BE2C (cell line): ENCODE results near the gene CNPY2.

Experiments
- DNase-seq: peaks from one replicate; pipeline ENCODE4 v3.0.0-alpha.2; 2020
- H3K27me3 ChIP-seq: fragments of 250-450 bp; sonication (Bioruptor Pico); 2 replicates; pipeline ENCODE4 v1.5.1; 2020; ENCODE audit warnings: mild to moderate bottlenecking
- H3K36me3 ChIP-seq: fragments of 250-450 bp; sonication (Bioruptor Pico); 2 replicates; pipeline ENCODE4 v1.5.1; 2020; ENCODE audit warnings: mild to moderate bottlenecking
- H3K4me1 ChIP-seq: fragments of 250-450 bp; sonication (Bioruptor Pico); 2 replicates; pipeline ENCODE4 v1.5.1; 2020
- H3K4me3 ChIP-seq: 2 replicates; pipeline ENCODE4 v1.5.1; 2011; ENCODE audit warnings: low read depth, low read length
- H3K9me3 ChIP-seq: fragments of 250-450 bp; sonication (Bioruptor Pico); 2 replicates; pipeline ENCODE4 v1.5.1; 2020
- CTCF ChIP-seq: IDR thresholded peaks from 2 replicates; pipeline ENCODE4 v1.5.1; 2012; ENCODE audit warnings: mild to moderate bottlenecking, low read depth, low read length

Gene CNPY2

GRCh38 chr12:56311003-56311402 lies 4.8 kb downstream of the CNPY2 start:
- Histone ChIP-seq H3K27me3 (no peaks in the 10 kb centered on the region), H3K4me1 (no peaks in the 10 kb centered on the region), H3K36me3 (peaks cover 40% of the 10 kb centered on the region), H3K4me3 (no peak overlapping the region), H3K9me3 (no peaks in the 10 kb centered on the region)
- DNase-seq = no peak
- TF ChIP-seq CTCF = no peak

GRCh38 chr12:56308714-56309113 lies 7.1 kb downstream of the CNPY2 start:
- TF ChIP-seq CTCF = no peak
- H3K4me1 ChIP-seq = no peaks in the 10 kb centered on the region
- H3K4me3 ChIP-seq = no peak overlapping the region
- no peaks in the 10 kb centered on the region for H3K27me3 ChIP-seq
- DNase-seq = no peak
- no peaks in the 10 kb centered on the region for H3K9me3 ChIP-seq
- H3K36me3 ChIP-seq = peaks cover 32% of the 10 kb centered on the region

- Histone ChIP-seq H3K27me3 (no peaks in the 10 kb centered on the region), H3K36me3 (peaks cover 25% of the 10 kb centered on the region), H3K4me3 (no peak overlapping the region), H3K9me3 (no peaks in the 10 kb centered on the region), H3K4me1 (no peaks in the 10 kb centered on the region)
- DNase-seq = no peak
- TF ChIP-seq CTCF = no peak
These were observed 8.4 kb downstream of the CNPY2 start for GRCh38 chr12:56307221-56307965.

GRCh38 chr12:56304872-56305590 lies 10.8 kb downstream of the CNPY2 start:
- H3K4me3 ChIP-seq = no peak overlapping the region
- TF ChIP-seq CTCF = no peak
- peaks cover 5% of the 10 kb centered on the region for H3K4me1 ChIP-seq
- peaks cover 15% of the 10 kb centered on the region for H3K36me3 ChIP-seq
- H3K9me3 ChIP-seq = no peaks in the 10 kb centered on the region
- H3K27me3 ChIP-seq = no peaks in the 10 kb centered on the region
- DNase-seq = no peak

GRCh38 chr12:56304276-56304675 lies 11.5 kb downstream of the CNPY2 start:
- no peak for DNase-seq
- no peak for TF ChIP-seq CTCF
- H3K4me3 ChIP-seq = no peak overlapping the region
- no peaks in the 10 kb centered on the region for H3K27me3 ChIP-seq
- peaks cover 10% of the 10 kb centered on the region; the same call in 1 of the 2 replicates for H3K36me3 ChIP-seq
- H3K9me3 ChIP-seq = no peaks in the 10 kb centered on the region
- peaks cover 5% of the 10 kb centered on the region for H3K4me1 ChIP-seq
